HG03469 (cell line): Measurements from ENCODE around the gene PLAAT4.

Experiments
- ATAC-seq: cut with Tn5 transposase; IDR thresholded peaks from one replicate; pipeline ENCODE4 v1.9.1; 2021; ENCODE audit warnings: mild to moderate bottlenecking, moderate library complexity, moderate number of reproducible peaks; ENCODE audit not compliant: unreplicated experiment

Gene PLAAT4

GRCh38 chr11:63536669-63537292 lies at the start of gene PLAAT4:
TSS of gene PLAAT4 (plus strand) at chr11:63536808. CDS start at chr11:63536869, 61 bp downstream.
- no peak for ATAC-seq

DNA sequence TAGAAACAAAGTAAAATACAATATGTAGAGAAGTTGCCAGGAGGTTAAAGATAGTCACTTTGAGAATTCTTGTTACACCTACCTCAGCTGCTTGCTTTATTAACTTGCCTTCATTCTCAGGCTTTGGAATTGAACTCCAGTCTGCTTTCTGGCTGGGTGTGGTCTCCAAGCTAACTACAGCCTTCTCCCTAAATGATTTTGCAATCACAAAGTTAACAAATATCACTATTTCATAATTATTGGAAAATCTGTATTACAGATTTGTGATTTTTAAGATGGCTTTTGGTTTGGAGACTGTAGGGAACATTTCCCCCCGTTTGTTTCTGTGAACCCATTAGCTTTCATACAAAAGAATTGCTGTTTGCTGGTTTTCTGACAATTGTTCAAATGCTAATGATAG lies 47.8 kb upstream of the PLAAT4 start:
- no peak for ATAC-seq

GRCh38 chr11:63489879-63490278 lies 46.7 kb upstream of the PLAAT4 start:
- no peak for ATAC-seq

- no peak for ATAC-seq
Observed at GRCh38 chr11:63490551-63491239, 45.9 kb upstream of the PLAAT4 start, which contains the start of gene PLAAT5. TSS of gene PLAAT5 (minus strand) at chr11:63491167. CDS start at chr11:63491034, 133 bp downstream.

DNA sequence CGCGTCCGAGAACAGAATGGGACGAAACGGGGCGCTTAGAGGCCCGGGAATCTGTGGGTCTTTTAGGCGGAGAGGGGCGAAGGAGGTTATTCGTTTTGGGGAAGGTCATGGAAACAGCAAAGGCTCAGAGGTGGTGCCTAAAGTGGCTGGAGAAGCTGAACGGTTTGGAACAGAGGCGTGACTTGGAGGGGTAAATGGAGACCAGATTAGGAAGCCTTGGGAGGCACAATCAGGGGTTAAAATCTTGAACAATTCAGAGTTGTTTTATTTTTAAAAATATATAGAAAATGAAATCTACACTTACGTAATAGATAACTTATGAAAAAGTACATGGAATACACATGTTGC lies 45.4 kb upstream of the PLAAT4 start:
- no peak for ATAC-seq

- ATAC-seq: no peak
Observed at GRCh38 chr11:63491636-63492372, 44.8 kb upstream of the PLAAT4 start.

- ATAC-seq: no peak
Observed at GRCh38 chr11:63492441-63492840, 44.2 kb upstream of the PLAAT4 start.

DNA sequence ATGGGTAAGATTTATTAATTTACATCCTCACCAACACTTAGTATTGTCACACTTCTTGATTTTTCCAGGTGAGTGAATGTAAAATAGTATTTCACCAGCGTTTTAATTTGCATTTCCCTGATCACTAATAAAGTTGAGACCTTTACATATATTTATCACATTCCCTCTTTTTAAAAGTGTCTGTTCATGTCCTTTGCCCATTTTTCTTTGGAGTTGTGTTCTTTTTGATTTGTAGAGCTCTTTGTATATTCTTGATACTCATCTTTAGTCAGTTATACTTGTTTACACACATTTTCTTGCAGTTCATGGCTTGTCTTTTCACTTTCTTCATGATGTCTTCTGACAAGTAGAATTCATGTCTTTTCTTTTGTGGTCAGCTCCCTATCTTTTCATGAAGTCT lies 43.5 kb upstream of the PLAAT4 start:
- ATAC-seq: no peak

DNA sequence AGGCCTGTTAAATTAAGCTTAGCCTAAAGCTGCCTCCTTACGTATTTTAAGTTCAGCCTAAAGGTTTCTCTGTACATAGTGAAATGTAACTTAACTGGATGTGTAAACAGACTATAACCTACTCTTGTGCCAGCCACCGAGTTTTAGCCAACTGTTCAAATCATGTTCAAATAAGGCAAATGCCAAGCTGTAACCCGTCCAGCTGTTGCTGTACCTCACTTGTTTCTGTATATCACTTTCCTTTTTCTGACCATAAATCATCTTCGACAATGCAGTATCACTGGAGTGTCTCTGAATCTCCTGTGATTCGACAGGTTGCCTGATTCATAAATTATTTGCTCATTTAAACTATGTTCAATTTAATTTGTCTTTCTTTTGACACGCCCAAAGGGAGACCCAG lies 41.6 kb upstream of the PLAAT4 start:
- ATAC-seq: no peak

- no peak for ATAC-seq
Observed at GRCh38 chr11:63499874-63500273, 36.7 kb upstream of the PLAAT4 start.

DNA sequence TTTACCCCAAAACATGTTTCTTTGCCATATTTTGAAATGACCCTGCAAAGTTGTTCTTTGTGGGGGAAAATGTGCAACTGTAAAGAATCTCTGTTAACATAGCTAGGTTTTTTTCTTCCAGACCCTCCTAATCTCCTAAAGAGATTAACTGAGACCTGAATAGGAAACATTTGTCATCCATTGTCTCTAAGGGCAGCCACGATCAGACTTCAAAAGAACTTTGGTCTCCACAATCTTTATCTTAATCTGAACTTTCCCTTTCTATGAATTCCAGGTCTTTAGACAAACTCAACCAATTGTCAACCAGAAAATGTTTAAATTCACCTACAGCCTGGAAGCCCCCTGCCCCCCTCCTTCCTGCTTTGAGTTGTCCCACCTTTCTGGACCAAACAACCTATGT lies 35.4 kb upstream of the PLAAT4 start:
- no peak for ATAC-seq

DNA sequence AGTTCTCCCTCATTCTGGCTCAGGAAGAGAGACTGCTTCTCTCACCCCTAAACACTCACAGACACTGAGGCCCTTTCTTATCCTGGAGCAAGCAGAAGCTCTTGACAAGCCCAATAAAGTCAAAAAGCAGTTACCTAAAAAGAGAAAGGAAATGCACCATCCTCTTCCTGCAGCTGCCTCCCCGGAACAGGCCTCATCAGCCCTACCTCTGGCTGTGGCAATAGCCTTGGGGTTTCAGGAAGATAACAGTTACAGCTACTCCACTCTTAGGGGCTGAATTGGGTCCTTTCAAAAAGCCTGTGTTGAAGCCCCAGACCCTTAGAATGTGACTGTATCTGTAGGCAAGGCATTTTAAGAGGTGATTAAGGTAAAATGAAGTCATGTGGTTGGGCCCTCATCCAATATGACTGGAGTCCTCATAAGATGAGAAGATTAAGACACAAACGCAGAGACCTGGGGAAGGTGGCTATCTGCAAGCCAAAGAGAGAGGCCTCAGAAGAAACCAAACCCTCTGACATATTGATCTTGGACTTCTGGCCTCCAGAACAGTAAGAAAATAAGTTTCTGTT lies 34.3 kb upstream of the PLAAT4 start:
- ATAC-seq: no peak

DNA sequence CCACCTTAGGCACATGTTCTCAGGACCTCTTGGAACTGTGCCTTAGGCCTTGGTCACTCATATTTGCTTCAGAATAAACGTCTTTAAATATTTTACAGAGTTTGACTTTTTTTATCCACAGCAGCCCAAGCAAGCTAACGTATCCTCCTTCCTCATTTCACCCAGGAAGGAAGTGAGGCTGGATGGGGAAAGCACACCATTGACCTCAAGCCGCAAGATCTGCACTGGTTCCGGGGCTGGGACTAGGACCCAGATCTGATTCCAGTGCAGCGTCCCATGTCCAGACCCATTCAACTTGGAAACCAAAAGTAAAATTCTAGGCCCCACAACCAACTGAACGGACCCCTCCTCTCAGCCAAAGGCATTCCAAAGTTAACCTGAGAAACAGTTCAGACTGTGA lies 33.1 kb upstream of the PLAAT4 start:
- ATAC-seq: no peak

DNA sequence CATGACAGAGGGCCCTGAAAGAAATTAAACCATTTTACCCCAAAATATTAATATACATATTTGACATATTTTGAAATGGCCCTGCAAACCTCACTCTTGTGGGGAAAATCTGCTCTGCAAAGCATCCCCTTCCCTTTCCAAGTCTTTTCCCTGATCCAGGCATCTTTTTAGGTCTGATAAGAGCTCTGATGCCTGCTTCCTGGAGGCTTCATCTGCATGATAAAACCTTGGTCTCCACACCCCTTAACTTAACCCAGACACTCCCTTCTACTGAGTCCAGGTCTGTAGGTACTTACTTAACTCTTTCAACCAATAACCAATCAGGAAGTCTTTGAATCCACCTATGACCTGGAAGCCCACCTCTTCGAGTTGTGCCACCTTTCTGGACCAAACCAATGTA lies 32.6 kb upstream of the PLAAT4 start:
- ATAC-seq: no peak

- ATAC-seq: no peak
Observed at GRCh38 chr11:63504933-63505586, 31.5 kb upstream of the PLAAT4 start.

- ATAC-seq: no peak
Observed at GRCh38 chr11:63505857-63506528, 30.6 kb upstream of the PLAAT4 start, which contains the start of gene LGALS12. TSS of gene LGALS12 (plus strand) at chr11:63506084. CDS start at chr11:63506459, 375 bp downstream.

GRCh38 chr11:63506876-63507275 lies 29.7 kb upstream of the PLAAT4 start:
- ATAC-seq: no peak

GRCh38 chr11:63507511-63507910 lies 29.1 kb upstream of the PLAAT4 start:
- no peak for ATAC-seq

GRCh38 chr11:63508009-63508408 lies 28.6 kb upstream of the PLAAT4 start:
- ATAC-seq: no peak

DNA sequence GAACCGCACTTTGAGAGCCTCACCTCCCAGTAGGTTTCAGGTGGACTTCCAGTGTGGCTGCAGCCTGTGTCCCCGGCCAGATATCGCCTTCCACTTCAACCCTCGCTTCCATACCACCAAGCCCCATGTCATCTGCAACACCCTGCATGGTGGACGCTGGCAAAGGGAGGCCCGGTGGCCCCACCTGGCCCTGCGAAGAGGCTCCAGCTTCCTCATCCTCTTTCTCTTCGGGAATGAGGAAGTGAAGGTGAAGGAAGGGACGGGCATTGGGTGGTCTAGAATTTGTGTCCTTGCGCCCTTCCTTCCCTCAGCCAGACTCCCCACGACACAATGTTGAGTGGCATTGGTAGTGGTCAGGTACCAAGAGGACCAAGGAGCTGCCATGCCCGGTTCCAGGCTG lies 27.9 kb upstream of the PLAAT4 start:
- ATAC-seq: no peak
